CD4-positive, alpha-beta T cell treated with Interleukin-6 for 4 hours (primary cell): ENCODE data around the gene PPP1R13B.
"Not testable (repeated sequence)": the region's sequence is repeated elsewhere in the genome, so short reads cannot be mapped to it uniquely, and the experiment has no call there.

Experiments
- DNase-seq: peaks from one replicate; pipeline ENCODE4 v3.0.0-alpha.2; 2020; ENCODE audit warnings: mixed read lengths

Gene PPP1R13B

GRCh38 chr14:103847451-103848174 is at the start of gene PPP1R13B:
Gene PPP1R13B, minus strand, starts transcription at chr14:103847575. Its CDS starts 268 bp downstream, at chr14:103847307.
- DNase-seq: peak; percentile 97

- no peak for DNase-seq
These were observed 49.2 kb upstream of the PPP1R13B start for GRCh38 chr14:103896578-103896977.

- DNase-seq: no peak
These were observed 47.3 kb upstream of the PPP1R13B start for GRCh38 chr14:103894723-103895059.

GRCh38 chr14:103894034-103894722 is 46.8 kb upstream of the PPP1R13B start:
- DNase-seq: no peak

- no peak for DNase-seq
These were observed 44.9 kb upstream of the PPP1R13B start for GRCh38 chr14:103892247-103892646.

GRCh38 chr14:103891667-103892215 is 44.4 kb upstream of the PPP1R13B start:
- no peak for DNase-seq

GRCh38 chr14:103890821-103891666 is 43.7 kb upstream of the PPP1R13B start:
- no peak for DNase-seq

GRCh38 chr14:103890052-103890371 is 42.6 kb upstream of the PPP1R13B start:
- no peak for DNase-seq

GRCh38 chr14:103889313-103890051 is 42.1 kb upstream of the PPP1R13B start:
- no peak for DNase-seq

GRCh38 chr14:103889002-103889312 is 41.6 kb upstream of the PPP1R13B start:
- DNase-seq: not testable (repeated sequence)

- no peak for DNase-seq
These were observed 40.3 kb upstream of the PPP1R13B start for GRCh38 chr14:103887557-103888115.

GRCh38 chr14:103887170-103887501 is 39.8 kb upstream of the PPP1R13B start:
- DNase-seq: no peak

- DNase-seq: no peak
These were observed 39.2 kb upstream of the PPP1R13B start for GRCh38 chr14:103886304-103887169.

- no peak for DNase-seq
These were observed 38.1 kb upstream of the PPP1R13B start for GRCh38 chr14:103885509-103885932.

- no peak for DNase-seq
These were observed 37.5 kb upstream of the PPP1R13B start for GRCh38 chr14:103884854-103885253.

GRCh38 chr14:103883263-103883523 is 35.8 kb upstream of the PPP1R13B start:
- DNase-seq: no peak

GRCh38 chr14:103882503-103883262 is 35.3 kb upstream of the PPP1R13B start:
- no peak for DNase-seq

- no peak for DNase-seq
These were observed 34.2 kb upstream of the PPP1R13B start for GRCh38 chr14:103881268-103882201.

GRCh38 chr14:103880348-103881267 is 33.2 kb upstream of the PPP1R13B start:
- peak; percentile 64 for DNase-seq
